Tibial artery (tissue), 4 donors: ENCODE data around the gene SLC44A5.

Experiments
- DNase-seq, 2 donors: peaks; one replicate each; pipeline ENCODE4 v3.0.0-alpha.2; 2019
- H3K27ac ChIP-seq, 2 donors: fragments of 200-600 bp; sonication (generic) in 1 of 2; 1 replicate in 1 of 2; 2 replicates in 1 of 2; pipeline ENCODE4 v1.5.1; 2018 to 2019; ENCODE audit warnings: mild to moderate bottlenecking in 1 of 2
- H3K27me3 ChIP-seq, 2 donors: fragments of 200-600 bp; sonication (generic) in 1 of 2; one replicate each; pipeline versions ENCODE4 v1.5.1 to v1.6.0; 2016 to 2019
- H3K36me3 ChIP-seq, 3 donors: fragments of 200-600 bp; sonication (generic) in 2 of 3; one replicate each; pipeline ENCODE4 v1.5.1; 2016 to 2019; ENCODE audit warnings: mild to moderate bottlenecking in 2 of 3
- H3K4me1 ChIP-seq, 4 donors: fragments of 200-600 bp; sonication (generic) in 2 of 4; 1 replicate in 3 of 4; 2 replicates in 1 of 4; pipeline ENCODE4 v1.5.1; 2016 to 2019
- H3K4me3 ChIP-seq, 2 donors: fragments of 200-600 bp; sonication (generic) in 1 of 2; 1 replicate in 1 of 2; 2 replicates in 1 of 2; pipeline ENCODE4 v1.5.1; 2018 to 2019; ENCODE audit warnings: mild to moderate bottlenecking in 2 of 2
- H3K9me3 ChIP-seq, 3 donors: fragments of 200-600 bp; sonication (generic) in 1 of 3; one replicate each; pipeline ENCODE4 v1.5.1; 2016 to 2019
- intact Hi-C: fragments of 100-400 bp; cut with DNase I; formaldehyde crosslinking; loops from one replicate; pipeline ENCODE4 v1.15.0; 2023; ENCODE audit warnings: low total_unique reads
- TF ChIP-seq, protein P1 (sequence below), 2 experiments: fragments of 200-600 bp in 1 of 2; fragments of 450-650 bp in 1 of 2; IDR thresholded peaks; one replicate each; pipeline ENCODE4 v1.5.1; 2017 to 2019; ENCODE audit warnings: antibody characterized with exemption in 2 of 2, mild to moderate bottlenecking in 1 of 2, moderate library complexity in 1 of 2

Gene SLC44A5

DNA sequence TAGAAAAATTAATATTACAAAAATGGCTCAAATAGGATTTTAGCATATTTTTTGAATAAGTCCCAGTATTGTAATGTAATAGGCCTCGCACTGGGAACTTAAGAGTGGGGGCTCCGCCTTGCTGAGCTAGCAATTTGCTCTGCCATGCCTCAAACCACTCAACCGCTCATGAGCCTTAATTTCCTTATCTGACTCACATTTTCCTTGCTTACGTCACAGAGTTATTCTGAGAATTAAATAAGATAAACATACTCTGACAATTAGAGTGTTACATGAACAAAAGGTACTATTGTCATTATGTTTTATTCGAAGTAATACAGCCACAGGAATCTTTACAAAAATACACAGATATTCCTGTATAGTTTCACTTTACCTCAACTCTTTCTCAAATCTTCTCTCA is 108.1 kb downstream of the SLC44A5 start:
- Histone ChIP-seq H3K9me3 (no peaks in the 10 kb centered on the region), H3K36me3 (no peaks in the 10 kb centered on the region), H3K27ac (no peak overlapping the region), H3K27me3 (no peaks in the 10 kb centered on the region), H3K4me3 (no peak overlapping the region), H3K4me1 (no peaks in the 10 kb centered on the region)
- intact Hi-C loops = no loop called here
- DNase-seq = no peak
- TF ChIP-seq, protein P1, sequence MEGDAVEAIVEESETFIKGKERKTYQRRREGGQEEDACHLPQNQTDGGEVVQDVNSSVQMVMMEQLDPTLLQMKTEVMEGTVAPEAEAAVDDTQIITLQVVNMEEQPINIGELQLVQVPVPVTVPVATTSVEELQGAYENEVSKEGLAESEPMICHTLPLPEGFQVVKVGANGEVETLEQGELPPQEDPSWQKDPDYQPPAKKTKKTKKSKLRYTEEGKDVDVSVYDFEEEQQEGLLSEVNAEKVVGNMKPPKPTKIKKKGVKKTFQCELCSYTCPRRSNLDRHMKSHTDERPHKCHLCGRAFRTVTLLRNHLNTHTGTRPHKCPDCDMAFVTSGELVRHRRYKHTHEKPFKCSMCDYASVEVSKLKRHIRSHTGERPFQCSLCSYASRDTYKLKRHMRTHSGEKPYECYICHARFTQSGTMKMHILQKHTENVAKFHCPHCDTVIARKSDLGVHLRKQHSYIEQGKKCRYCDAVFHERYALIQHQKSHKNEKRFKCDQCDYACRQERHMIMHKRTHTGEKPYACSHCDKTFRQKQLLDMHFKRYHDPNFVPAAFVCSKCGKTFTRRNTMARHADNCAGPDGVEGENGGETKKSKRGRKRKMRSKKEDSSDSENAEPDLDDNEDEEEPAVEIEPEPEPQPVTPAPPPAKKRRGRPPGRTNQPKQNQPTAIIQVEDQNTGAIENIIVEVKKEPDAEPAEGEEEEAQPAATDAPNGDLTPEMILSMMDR (IDR thresholded peaks at IDR 0.05) = no peak

DNA sequence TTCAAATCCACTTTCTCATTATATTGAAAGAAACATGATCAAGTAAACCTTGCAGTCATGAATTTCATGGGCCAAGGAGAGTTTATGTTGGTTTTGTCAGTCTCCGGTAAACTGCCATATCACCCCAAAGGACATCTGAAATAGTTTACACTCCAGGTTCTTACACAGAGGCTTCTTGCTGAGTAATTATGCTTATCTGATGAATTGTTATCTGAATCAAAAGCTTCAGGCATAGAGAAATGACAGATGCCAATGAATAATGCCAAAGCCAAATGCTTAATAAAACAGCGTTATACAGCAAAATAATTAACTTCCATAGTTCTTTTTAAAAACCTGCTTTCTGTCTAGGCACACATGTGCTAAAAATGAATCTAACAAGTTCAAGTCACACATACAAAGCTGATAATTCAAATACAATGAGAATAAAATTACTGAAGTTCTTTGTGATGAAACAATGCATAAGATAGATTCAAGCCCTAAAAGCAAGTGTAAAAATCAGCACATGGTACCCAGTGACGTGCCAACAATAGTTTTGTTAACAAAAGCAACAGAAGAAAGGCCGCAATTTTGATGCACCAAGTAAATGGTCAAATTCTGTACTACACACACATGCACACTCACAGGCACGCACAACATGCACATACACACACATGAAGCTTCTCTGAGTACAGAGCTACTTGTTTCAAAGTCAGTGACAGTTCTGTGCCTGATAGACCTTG is 109.2 kb downstream of the SLC44A5 start:
- no peak for DNase-seq
- Histone ChIP-seq H3K27me3 (no peaks in the 10 kb centered on the region), H3K4me1 (no peaks in the 10 kb centered on the region), H3K27ac (no peak overlapping the region), H3K4me3 (no peak overlapping the region), H3K36me3 (no peaks in the 10 kb centered on the region), H3K9me3 (no peaks in the 10 kb centered on the region)
- intact Hi-C loops = no loop called here
- TF ChIP-seq, protein P1 (IDR thresholded peaks at IDR 0.05) = no peak

DNA sequence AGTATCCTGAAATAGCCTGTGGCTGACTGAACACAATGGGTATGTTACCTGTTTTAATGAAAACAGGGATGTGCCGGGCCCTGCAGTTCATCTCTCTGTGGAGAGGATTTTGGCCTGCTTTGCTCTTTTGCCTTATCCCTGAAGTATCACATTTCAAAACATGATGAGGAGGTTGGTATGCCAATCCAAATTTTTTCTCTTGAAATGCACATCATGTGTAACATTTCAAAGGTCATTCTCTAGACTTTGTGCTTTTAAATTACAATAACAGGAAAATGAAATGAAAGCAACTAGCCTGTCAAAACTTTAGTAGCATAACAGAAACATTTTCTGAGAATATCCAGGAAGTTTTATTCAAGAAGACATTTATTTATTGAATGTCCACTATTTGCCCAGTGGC is 118.9 kb downstream of the SLC44A5 start:
- TF ChIP-seq, protein P1 (IDR thresholded peaks at IDR 0.05) = no peak
- intact Hi-C loops = no loop called here
- DNase-seq = no peak
- Histone ChIP-seq H3K27ac (no peak overlapping the region), H3K4me3 (no peak overlapping the region), H3K4me1 (no peaks in the 10 kb centered on the region), H3K36me3 (no peaks in the 10 kb centered on the region), H3K9me3 (peaks cover 0 to 4% (median 0%) of the 10 kb centered on the region in 3 donors), H3K27me3 (no peaks in the 10 kb centered on the region)

DNA sequence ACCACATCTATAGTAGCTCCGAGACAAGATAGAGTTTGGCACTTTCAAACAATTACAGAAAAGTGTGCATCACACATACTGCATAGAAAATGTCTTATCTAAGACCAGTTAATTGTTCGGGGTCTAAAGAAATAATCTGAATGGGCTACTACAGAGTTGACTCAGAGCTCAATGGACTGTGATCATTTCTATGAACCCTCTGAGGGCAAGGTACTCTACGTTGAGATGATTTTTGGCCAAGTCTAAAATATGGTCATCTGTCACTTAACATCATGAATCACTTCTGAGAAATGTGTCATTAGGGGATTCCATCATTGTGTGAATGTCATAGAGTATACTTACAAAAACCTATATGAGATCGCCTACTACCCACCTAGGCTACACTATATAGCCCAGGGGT is 123.5 kb downstream of the SLC44A5 start:
- DNase-seq = no peak
- Histone ChIP-seq H3K9me3 (no peaks in the 10 kb centered on the region), H3K4me1 (no peaks in the 10 kb centered on the region), H3K27me3 (no peaks in the 10 kb centered on the region), H3K4me3 (no peak overlapping the region), H3K27ac (no peak overlapping the region), H3K36me3 (no peaks in the 10 kb centered on the region)
- intact Hi-C loops = no loop called here
- TF ChIP-seq, protein P1 (IDR thresholded peaks at IDR 0.05) = no peak

DNA sequence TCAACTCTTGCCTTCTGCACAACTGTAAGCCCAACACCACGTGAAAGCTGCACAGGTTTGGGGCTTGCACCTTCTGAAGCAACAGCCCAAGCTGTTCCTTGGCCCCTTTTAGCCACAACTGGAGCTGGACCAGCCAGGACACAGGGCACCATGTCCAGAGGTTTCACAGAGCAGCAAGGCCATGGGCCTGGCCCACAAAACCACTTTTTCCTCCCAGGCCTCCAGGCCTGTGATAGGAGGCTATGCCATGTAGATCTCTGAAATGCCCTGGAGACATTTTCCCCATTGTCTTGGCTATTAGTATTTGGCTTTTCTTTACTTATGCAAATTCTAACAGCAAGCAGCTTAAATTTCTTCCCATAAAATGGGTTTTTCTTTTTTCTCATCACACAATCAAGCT is 126.1 kb downstream of the SLC44A5 start:
- intact Hi-C loops = no loop called here

More for the DNA sequence above, 126.1 kb downstream of the SLC44A5 start:
- Histone ChIP-seq H3K9me3 (no peaks in the 10 kb centered on the region), H3K4me3 (no peak overlapping the region), H3K4me1 (no peaks in the 10 kb centered on the region), H3K36me3 (no peaks in the 10 kb centered on the region), H3K27ac (no peak overlapping the region), H3K27me3 (no peaks in the 10 kb centered on the region)
- DNase-seq = no peak
- TF ChIP-seq, protein P1 (IDR thresholded peaks at IDR 0.05) = no peak
